Stimulated activated CD4-positive, alpha-beta T cell treated with anti-CD3 and anti-CD28 coated beads, Interleukin-1b, Interleukin-23, amount 100 ng/mL, for 4 hours (primary cell): ENCODE data around the gene P3H4.

ENCODE experiments used
- DNase-seq, 2 donors: peaks; one replicate each; pipeline ENCODE4 v3.0.0-alpha.2; 2020; ENCODE audit warnings: low read depth in 2 of 2

Gene P3H4

DNA sequence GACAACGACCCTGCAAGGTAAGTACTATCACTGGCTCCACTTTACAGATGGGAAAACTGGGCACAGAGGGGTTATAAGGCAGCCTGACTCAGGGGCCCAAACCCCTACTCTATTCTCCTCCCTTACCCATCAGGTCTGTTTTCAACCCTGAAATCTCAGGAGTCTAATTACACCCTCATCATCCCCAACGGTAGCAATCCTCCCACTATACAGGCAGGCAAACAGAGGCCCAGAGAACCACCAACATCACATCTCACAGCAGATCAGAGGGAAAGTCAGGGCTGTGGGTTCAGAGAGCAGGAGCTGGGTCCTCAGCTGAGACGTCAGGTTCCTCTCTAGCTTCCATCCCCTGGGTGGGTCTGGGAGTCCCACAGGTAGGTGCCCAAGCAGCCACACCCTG lies 41.8 kb downstream of the P3H4 start:
- DNase-seq, result no peak

DNA sequence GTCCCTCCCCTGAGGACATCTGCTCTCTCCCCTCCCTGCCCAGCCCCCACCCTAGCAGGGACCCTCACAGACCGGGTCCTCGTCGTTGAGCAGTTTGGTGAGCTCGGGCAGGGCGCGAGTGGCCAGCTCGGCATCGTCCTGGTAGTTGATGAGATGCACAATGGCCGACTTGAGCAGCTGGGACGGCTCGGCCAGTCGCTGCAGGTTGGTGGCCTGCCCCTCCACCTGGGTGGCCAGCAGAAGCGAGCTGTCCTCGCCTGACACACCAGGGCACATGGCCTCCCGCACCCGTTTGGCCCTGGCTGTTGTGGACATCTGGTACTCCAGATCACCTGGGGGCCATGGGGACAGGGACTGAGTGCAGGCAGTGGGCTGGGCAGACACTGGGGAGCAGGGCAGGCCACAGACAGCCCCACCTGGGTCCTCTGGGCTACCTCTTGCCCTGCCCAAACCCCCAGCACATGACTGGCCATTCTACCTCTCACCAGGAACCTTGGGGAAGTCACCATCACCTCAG lies 42.3 kb downstream of the P3H4 start:
- DNase-seq, result no peak

DNA sequence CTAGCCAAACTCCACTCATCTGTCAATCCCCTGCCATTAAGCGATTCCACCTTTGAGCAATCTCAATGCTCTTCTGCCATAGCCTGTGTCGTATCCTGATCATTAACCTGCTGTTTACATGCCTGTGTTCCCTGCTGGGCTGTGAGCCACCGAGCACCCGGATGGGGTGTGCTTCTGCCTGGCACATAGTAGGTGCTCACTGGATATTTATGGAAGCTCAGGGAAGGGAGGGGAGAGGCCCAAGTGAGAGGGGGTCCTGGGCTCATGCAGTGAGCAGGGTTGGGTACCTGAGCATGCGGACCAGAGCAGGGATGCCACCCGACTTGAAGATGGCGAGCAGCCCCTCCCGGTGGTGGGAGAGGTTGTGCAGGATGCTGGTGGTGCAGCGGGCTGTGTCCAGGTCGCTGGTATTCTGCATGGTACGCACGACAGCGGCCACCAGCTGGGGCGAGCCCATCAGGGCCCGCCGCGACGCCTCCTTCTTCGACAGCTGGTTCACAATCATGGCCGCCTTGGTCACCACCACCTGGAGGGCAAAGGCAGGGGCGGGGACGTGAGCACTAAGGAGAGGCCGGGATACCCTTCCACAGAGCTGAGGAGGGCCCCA lies 43.0 kb downstream of the P3H4 start:
- DNase-seq, result no peak

DNA sequence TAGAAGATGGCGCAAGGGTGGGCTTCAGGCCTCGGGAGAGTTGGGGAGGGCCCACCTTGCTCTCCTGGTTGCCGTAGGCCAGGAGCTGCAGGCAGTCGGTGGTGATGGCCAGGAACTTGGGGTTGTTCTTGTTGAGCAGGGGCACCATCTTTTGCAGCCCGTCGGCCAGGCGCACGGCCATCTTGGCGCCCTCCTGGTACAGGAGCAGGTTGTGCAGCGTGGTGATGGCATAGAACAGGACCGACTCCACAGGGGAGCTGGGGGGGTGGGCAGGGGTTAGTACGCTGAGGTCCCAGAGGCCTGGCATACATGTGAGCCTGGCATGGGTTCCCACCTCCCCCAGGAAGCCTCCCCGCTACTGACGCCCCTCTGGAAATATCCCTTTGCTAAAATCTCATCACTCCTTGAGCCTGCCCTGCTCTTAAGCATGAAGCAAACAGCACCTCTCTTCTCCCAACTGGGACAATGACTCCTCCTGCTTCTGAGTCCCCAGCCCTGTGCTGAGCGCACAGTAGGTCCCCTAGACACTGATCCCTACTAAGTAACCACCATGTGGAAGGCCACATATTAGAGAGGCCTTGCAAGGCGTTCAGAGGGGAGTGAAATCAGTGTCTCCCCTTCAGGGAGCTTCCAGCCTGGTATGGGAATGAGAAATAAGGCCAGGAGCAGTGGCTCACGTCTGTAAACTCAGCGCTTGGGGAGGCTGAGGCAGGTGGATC lies 44.3 kb downstream of the P3H4 start:
- no peak for DNase-seq

DNA sequence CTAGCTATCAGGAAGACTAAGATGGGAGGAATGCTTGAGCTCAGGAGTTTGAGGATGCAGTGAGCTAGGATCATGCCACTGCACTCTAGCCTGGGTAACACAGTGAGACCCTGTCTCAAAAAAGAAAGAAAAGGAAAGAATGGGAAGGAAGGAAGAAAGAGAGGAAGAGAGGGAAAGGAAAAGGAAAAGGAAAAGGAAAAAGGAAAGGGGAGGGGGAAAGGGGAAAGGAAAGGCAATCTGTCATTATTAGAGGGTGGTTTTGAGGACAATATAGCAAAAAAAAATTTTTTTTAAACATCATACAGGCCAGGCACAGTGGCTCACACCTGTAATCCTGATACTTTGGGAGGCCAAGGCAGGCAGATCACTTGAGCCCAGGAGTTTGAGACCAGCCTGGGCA lies 45.6 kb downstream of the P3H4 start:
- DNase-seq, result no peak

DNA sequence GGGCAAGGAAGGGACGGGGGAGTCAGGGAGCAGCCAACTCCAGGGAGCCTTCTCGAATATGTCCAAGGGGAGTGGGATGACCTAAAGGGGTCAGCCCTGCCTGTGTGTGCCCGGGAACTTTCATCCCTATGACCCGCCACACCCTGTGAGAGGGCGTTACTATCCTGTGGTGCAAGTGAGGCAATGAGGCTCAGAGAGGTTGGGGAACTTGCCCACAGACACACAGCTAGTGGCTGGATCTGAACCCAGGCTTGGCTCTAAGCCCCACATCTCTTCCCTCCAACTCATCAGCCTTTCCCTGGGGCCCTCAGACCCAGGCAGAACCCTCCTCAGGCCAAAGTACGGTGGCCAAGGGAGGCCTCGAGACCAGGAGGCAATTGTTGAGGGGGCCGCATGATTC lies 48.4 kb downstream of the P3H4 start:
- DNase-seq, result no peak

DNA sequence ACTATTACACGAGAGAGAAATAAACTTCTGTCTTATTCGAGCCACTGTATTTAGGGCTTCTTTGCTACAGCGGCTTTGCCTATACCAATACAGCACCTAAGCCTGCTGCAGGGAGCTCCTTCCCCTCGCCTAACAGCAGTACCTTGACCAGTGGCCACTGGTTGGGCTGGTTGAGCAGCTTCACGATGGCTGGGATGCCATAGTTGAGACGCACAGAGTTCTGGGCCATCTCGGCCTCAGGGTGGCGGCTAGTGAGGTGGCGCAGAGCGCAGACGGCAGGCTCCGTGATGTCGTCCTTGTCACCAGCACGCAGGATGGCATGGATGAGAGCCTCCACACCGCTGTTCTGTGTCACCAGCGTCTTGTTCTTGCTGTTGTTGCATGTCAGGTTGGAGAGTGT lies 48.9 kb downstream of the P3H4 start:
- DNase-seq, result no peak

DNA sequence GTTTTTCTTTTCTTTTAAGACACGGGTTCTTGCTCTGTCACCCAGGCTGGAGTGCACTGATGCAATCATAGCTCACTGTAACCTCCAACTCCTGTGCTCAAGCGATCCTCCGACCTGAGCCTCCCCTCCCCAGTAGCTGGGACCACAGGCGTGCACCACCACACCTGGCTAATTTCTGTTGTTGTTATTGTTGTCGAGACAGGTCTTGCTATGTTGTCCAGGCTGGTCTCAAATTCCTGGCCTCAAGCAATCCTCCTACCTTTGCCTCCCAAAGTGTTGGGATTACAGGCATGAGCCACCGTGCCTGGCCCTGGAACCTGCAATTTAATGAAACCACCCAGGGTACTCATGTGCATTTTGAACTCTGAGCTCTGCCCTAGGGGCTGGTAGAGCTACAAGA lies 49.4 kb downstream of the P3H4 start:
- DNase-seq, result no peak

DNA sequence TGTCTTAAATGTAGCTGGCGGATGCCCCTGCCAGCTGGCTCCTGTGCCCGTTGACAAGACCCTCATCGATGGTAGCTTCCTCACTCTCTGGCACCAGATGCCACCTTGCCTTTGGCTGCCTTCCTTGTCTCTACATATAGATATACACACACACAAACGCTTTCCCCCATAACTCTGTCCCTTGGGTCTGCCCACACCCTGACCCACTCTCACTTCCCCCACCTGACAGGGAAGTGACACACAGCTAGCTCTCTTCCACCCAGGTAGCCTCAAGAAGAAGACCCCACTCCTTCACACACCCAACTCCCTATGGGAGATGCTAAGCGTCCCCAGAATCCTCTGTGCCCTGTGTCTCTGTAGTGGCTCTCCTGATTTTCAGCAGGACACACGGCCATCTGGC lies 50.9 kb downstream of the P3H4 start:
- DNase-seq, result no peak

DNA sequence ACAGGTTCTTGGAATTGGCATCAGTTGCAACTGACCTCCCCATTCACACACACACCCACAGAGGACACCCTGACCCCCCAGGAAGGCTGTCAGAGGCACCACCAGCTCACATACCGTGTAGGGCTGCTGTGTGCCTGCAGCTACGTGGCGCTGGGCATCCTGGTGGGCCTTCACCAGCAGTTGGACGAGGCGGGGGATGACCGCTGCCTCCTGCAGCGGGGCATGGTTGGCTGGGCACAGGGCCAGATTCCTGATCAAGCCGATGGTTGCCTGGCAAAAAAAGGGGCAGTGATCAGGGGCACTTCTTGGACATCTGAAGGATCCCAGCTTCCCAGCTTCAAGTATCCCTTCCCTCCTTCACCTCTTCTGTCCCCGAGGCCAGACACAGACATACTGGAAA lies 53.1 kb downstream of the P3H4 start:
- DNase-seq, result no peak

DNA sequence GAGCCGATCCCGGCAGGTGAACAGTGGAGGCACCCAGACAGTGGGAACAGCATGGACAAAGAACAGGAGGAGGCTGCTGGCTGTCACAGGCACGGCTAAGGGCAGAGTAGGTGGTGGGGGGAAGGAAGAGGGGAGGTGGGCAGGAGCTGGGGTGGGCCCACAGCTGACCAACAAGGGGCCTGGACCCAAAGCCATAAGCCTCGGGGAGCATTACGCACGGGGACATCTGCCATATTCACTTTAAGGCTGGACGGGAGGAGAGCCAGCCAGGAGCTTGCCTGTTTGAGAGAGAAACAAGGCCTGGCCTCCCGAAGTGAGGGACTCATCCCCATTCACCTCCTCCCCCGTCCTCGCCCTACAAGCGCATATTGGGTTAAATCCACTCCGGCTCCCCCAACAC lies 57.7 kb downstream of the P3H4 start:
- no peak for DNase-seq
